22Rv1 (cell line): ENCODE data around the gene DGKG.

Source experiments
- CTCF ChIP-seq: fragments of 450-650 bp; IDR thresholded peaks from 2 replicates; pipeline ENCODE4 v1.5.1; 2017; ENCODE audit warnings: mild to moderate bottlenecking
- ZFX ChIP-seq: fragments of 450-650 bp; IDR thresholded peaks from 2 replicates; pipeline ENCODE4 v1.6.1; 2017; ENCODE audit warnings: antibody characterized with exemption, borderline replicate concordance

DNA sequence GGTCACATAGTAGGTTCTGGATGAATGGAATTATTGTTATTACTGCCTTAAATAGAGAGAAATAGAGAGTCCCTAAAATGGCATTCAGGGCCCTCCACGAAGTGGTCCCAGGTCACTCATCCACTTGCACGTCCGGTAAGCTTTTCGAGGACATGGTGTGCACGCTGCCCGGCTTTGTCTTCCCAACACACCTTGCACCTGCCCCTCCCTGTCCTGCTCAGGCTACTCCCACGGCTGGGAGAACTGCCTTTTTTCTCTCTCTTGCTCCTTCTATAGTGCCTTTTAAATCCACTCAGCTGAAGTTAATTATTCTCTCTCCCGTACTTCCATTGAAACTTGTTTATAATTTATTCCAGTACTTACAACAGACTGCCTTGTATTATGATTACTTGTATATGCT, 5.6 kb upstream of the DGKG start:
- TF ChIP-seq CTCF (no peak), ZFX (no peak)
